ENCODE data around the gene SPAG9.

GRCh38 chr17:51046514-51047384 lies 73.9 kb downstream of the SPAG9 start:
- TF ChIP-seq POLR2AphosphoS5 (IDR thresholded peaks at IDR 0.05; ENCODE audit: borderline replicate concordance, low read depth, low read length) (peak; percentile 74), FOXP2 (optimal IDR thresholded peaks at IDR 0.05; ENCODE audit: control extremely low read depth, extremely low read length, insufficient read depth) (no peak), EZH2 (IDR thresholded peaks at IDR 0.05) (no peak)
